Stimulated activated CD4-positive, alpha-beta T cell treated with anti-CD3 and anti-CD28 coated beads, Interleukin-12 subunit alpha, Interleukin-12 subunit beta, amount 100 ng/mL, for 24 hours (primary cell): ENCODE measurements around the gene PIGU.
A peak's percentile ranks its signal among the peaks of the same experiment; 100 is the strongest.

Experiments
- DNase-seq, 2 experiments: peaks; one replicate each; pipeline ENCODE4 v3.0.0-alpha.2; 2020; ENCODE audit warnings: low read depth in 2 of 2

PIGU gene

GRCh38 chr20:34557936-34558319, 119.0 kb downstream of the PIGU start:
- no peak for DNase-seq

- DNase-seq: no peak
These were observed 123.5 kb downstream of the PIGU start for GRCh38 chr20:34553366-34553867.

- no peak for DNase-seq
These were observed 124.3 kb downstream of the PIGU start for GRCh38 chr20:34552569-34552968.

GRCh38 chr20:34549929-34550305, 127.0 kb downstream of the PIGU start:
- DNase-seq: no peak

- no peak for DNase-seq
These were observed 127.5 kb downstream of the PIGU start for GRCh38 chr20:34549291-34549928.

GRCh38 chr20:34547844-34548613, 128.9 kb downstream of the PIGU start:
- DNase-seq: no peak

GRCh38 chr20:34546751-34547181, 130.1 kb downstream of the PIGU start:
- DNase-seq: no peak

GRCh38 chr20:34544109-34544796, 132.6 kb downstream of the PIGU start:
- no peak for DNase-seq

- DNase-seq: no peak
These were observed 133.3 kb downstream of the PIGU start for GRCh38 chr20:34543463-34544056.

- no peak for DNase-seq
These were observed 134.5 kb downstream of the PIGU start for GRCh38 chr20:34542439-34542838.

GRCh38 chr20:34541917-34542316, 135.0 kb downstream of the PIGU start:
- no peak for DNase-seq

- DNase-seq: no peak
These were observed 135.5 kb downstream of the PIGU start for GRCh38 chr20:34541264-34541901.

GRCh38 chr20:34540596-34541263, 136.2 kb downstream of the PIGU start:
- no peak for DNase-seq

GRCh38 chr20:34539756-34540155, 137.1 kb downstream of the PIGU start:
- DNase-seq: no peak

GRCh38 chr20:34538671-34539123, 138.2 kb downstream of the PIGU start:
- peak in 1 of 2 experiments; percentile 52 for DNase-seq

- DNase-seq: no peak
These were observed 139.2 kb downstream of the PIGU start for GRCh38 chr20:34537651-34538050.

GRCh38 chr20:34536798-34537394, 140.0 kb downstream of the PIGU start:
- DNase-seq: peak in 1 of 2 experiments; percentile 35

GRCh38 chr20:34535857-34536256, 141.0 kb downstream of the PIGU start:
- no peak for DNase-seq

- DNase-seq: no peak
These were observed 141.5 kb downstream of the PIGU start for GRCh38 chr20:34535301-34535840.
